Hepatocyte (in vitro differentiated cells): Measurements from ENCODE around the gene FOXO1.

Source experiments
- CTCF ChIP-seq: fragments of 200-600 bp; sonication (generic); IDR thresholded peaks from 2 replicates; pipeline ENCODE4 v1.5.1; 2016; ENCODE audit warnings: antibody characterized with exemption, mild to moderate bottlenecking; ENCODE audit not compliant: poor library complexity
- EZH2 ChIP-seq: fragments of 200-600 bp; sonication (generic); IDR thresholded peaks from 2 replicates; pipeline ENCODE4 v1.6.1; 2016; ENCODE audit warnings: antibody characterized with exemption, mild to moderate bottlenecking, borderline replicate concordance

GRCh38 chr13:40527914-40528313, 138.5 kb downstream of the FOXO1 start:
- TF ChIP-seq EZH2 = no peak
- no peak for TF ChIP-seq CTCF
